Activated gamma-delta T cell treated with anti-CD3 and anti-CD28 coated beads, Interleukin-2, amount 50 U/mL, for 16 hours (primary cell): Measurements from ENCODE around the gene MC2R.

Experiments used
- DNase-seq: peaks from one replicate; pipeline ENCODE4 v3.0.0-alpha.2; 2020; ENCODE audit warnings: low read depth

The MC2R gene

DNA sequence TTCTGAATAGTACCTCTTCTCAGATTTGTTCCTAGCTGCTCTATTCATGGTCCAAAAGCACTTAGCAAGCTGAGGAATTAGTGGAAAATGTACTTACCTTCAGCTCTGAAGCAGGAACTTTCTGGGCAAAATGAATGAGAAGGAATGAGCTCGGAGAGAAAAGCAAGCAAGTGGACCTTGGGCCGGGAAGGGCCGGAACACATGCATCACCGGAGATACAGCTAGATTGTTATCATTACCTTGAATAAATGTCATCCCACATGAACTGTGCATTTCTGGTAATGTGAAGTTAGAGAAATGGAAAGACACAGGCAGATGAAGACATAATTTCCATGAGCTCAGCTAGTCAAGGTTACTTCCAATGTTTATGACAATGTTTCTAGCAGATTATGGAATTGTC, at the start of gene MC2R:
Gene MC2R, minus strand, starts transcription at position 146 of the 400 bp plus-strand sequence. CDS start 30,018 bp downstream, outside the sequence.
- DNase-seq: no peak

DNA sequence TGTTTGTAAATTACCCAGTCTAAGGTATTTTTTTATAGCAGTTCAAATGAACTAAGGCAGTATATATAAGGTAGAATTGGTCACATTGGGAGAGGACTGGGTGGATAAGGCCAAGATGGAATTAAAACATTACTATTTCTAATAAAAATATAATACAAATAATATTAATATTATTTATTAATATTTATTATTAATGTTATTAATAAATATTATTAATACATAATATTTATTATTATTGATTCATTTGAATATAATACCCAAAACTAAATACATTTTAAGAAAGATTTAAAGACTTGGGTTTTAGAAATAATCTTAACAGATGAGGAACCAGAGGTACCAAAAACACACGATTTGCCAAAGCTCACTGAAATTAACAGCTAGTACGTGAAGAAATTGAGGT, 30.5 kb upstream of the MC2R start:
- DNase-seq: no peak

GRCh38 chr18:13943338-13943737, 28.0 kb upstream of the MC2R start:
- no peak for DNase-seq

GRCh38 chr18:13940326-13940725, 25.0 kb upstream of the MC2R start:
- no peak for DNase-seq

- DNase-seq: no peak
Measured at GRCh38 chr18:13934676-13935075, 19.3 kb upstream of the MC2R start.

- no peak for DNase-seq
Measured at GRCh38 chr18:13934058-13934457, 18.7 kb upstream of the MC2R start.

DNA sequence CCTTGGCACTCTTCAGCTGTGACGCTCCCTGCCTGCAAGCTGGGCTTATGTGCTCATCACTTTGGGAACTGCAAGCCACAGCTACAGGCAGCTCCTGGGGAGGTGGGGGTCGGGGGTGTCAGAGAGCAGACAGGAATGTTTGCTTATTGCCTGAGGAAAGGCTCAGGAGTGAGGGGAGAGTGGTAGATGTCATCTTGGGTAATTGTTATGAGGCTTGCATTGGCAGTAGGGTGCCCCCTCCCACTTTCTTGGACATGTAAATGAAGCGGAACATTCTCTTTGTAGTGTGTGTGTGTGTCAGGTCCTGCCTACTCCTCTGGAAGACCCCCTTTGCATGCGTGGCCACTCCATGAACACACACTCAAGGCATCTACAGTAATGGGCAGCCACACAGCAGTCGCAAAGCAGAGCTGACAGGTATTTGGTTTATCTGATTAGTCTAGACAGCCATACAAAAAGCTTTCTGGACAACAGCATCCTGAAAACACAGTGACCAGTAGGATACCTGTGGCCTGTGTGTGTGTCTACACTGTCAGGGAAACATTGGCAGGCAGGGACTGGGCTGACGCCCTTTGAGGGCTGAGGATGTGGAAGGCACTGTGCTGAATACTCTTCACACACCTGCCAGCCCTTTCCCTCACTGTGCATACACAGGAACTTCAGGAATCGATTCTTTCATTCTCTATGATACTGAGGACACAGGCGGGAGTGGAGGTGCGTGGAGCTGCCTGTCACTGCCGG, 17.1 kb upstream of the MC2R start:
- DNase-seq: no peak

DNA sequence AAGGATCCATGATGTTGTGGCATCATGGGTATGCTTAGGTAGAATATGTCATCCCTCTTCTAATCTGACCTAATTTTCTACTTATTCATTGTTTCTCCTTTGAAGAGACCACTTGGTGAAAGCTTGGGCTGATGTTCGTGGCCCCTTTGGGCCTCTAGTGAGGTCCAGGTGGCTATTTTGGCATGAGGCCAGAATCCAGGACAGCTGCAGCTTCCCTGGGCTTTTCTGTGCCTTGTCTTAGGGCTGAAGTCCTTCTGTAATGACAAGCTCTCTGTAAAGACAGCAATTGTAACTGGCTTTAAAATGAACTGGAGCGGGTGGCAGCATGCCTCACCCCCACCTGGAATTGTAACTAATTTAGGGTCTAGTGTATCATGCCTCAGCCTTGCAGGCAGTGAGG, 15.6 kb upstream of the MC2R start:
- DNase-seq: no peak

- DNase-seq: no peak
Measured at GRCh38 chr18:13923221-13923620, 7.9 kb upstream of the MC2R start.

- DNase-seq: no peak
Measured at GRCh38 chr18:13918898-13919297, 3.6 kb upstream of the MC2R start.

DNA sequence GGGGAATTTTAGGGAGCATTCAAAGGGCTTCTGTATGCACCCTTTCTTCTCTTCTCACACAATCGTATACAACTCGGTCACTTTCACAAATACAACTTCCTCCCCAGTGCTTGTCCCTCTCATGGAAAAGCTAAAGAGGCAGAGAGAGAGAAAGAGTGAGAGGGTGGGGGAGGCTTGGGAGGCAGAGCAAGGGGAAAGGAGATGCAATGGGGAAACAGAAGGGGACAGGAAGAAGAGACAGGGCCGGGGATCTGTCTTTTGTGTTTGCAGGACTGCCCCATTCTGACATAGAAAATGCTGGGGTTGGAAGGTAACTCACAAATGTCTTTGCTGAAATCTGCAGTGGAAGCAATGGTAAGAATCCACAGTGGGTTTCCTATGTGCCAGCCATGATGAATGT, 2.1 kb upstream of the MC2R start:
- no peak for DNase-seq

DNA sequence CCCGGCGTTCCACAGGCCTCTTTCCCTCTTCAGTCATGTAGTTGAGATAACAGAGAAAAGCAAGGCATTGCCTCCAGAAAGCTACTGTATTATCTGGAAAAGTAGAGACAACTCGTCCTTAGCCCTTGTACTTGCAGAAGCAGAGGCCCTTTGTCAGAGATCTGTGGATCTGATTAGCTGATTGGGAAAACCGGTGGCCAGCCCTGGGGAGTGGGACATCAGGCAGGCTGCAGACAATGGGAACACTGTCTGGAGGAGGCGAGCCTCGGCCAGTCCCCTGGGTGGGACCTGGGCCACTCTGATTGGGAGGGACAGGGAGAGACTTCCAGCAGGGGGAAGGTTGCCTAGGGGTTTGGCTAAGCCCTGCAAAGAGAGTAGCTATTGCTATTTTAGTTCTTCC, 1.2 kb upstream of the MC2R start:
- no peak for DNase-seq

- no peak for DNase-seq
Measured at GRCh38 chr18:13915995-13916431, 677 bp upstream of the MC2R start.

GRCh38 chr18:13914756-13915155, 580 bp downstream of the MC2R start:
- DNase-seq: no peak

GRCh38 chr18:13914170-13914569, 1.2 kb downstream of the MC2R start:
- no peak for DNase-seq

DNA sequence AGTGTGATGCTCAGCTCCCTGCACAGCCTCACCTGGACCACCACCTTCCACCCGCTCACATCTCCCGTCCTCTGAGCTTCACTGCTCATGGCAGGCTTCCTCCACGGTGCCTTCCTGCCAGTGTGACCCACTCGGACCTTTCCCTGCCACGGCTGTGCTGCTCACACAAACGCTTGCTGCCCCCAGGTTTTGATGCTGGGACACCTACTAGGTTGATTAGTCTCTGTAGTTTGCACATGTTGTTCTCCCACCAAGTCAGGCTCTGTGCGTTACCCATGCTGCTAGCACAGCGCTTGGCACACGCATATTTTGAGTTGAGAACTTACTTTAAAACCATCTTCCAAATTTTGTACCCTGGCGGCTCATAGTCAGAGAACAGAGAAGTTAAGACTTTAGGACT, 2.1 kb downstream of the MC2R start:
- no peak for DNase-seq

DNA sequence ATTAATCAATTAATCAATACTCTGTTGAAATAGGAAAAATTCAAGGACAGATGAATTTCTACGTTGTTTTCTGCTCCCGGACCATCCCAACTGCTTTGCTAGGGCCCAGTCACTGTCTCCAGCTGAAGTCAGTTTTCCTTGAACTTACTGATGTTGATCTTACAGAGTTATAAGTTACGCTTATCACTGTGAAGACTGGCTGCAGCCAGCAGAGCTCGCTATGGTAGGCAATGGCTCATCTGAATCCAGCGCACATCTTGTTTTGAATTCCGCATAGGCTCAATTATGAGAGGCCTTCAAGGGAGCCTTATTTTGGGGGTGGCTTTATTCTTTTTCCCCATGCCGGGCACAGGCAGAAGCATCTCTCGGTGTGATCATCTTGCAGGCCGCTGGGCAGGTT, 2.7 kb downstream of the MC2R start:
- DNase-seq: no peak

DNA sequence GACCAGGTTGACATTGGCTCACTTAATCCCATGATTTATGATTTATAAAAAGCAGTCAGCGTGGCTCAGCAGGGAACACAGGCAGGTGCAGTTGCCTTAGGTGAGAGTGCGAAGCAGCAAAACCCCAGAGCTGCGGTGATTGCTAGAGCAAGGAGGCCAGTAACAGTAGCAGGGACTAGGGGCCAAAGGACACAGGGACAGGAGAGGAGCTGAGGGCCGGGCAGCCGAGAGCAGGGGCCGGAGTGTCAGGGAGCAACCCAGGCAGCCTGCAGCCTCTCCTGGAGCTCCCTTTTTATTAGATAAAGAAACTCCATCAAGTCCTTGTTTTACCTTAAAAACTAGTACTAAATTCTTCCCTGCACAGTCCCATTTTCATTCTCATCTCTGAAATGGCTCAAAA, 4.3 kb downstream of the MC2R start:
- DNase-seq: no peak

GRCh38 chr18:13910501-13910900, 4.8 kb downstream of the MC2R start:
- DNase-seq: no peak

GRCh38 chr18:13909141-13909940, 6.0 kb downstream of the MC2R start:
- DNase-seq: no peak

DNA sequence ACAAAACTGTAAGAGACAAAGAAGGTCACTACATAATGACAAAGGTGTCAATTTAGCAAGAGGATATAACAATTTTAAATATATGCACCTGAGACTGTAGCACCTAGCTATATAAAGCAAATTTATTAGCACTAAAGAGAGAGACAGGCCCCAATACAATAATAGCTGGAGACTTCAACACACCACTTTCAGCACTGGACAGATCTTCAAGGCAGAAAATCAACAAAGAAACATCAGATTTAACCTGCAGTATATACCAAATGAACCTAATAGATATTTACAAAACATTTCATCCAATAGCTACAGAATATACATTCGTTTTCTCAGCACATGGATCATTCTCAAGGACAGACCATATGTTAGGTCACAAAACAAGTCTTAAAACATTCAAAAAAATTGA, 14.7 kb downstream of the MC2R start:
- DNase-seq: no peak

DNA sequence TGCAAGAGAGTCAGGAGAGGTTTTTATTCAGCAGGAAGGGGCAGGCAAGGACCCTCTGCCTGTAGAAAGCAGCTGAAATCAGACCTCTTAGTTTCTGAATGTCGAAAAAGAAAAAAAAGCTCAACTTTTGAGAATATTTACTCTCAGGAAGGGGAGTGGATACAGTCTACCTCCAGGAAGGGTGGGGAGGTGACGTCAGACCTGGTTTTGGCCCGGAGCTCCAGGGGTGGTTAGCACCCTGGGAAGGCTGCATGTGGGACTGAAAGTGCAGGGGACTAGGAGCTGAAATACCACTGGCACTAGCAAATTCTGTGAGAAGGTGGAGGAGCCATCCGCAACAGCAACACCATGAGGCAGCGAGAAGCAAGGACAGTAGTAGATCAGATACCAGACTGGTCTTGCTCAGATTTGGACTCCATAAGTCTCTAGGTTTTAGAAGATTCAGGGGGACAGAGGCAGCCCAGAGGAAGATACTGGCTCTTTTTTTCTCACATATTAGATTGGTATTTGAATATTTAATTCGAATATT, 19.8 kb downstream of the MC2R start:
- DNase-seq: no peak

DNA sequence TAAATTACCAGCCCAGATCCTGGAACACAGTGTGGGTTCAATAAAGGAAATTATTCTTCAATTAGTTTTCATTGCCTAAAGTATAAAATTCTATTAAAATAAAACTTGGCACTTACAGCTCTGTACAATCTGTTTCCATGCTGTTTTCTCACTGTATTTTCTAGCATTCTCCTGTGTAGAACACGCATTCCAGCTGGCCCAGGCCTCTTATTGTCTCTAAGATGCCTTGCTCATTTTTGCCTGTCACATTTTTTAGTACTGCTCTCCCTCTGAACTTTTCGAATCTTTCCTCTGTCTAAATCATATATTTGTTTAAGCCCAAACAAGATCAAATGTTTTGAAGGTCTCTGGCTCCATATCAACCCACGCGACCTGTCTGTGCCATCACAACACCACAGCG, 20.8 kb downstream of the MC2R start:
- no peak for DNase-seq
